Measurements from ENCODE around the gene KRT13.
A peak's percentile ranks its signal among the peaks of the same experiment; 100 is the strongest.

KRT13 gene

GRCh38 chr17:41464173-41464572 lies 41.2 kb downstream of the KRT13 start:
- no peak for DNase-seq

GRCh38 chr17:41463746-41464145 lies 41.7 kb downstream of the KRT13 start:
- no peak for DNase-seq

- DNase-seq: no peak
Measured at GRCh38 chr17:41462705-41463104, 42.7 kb downstream of the KRT13 start.

- DNase-seq: no peak
Measured at GRCh38 chr17:41457676-41458075, 47.7 kb downstream of the KRT13 start.

- DNase-seq: no peak
Measured at GRCh38 chr17:41456204-41456603, 49.2 kb downstream of the KRT13 start.

GRCh38 chr17:41455236-41455635 lies 50.2 kb downstream of the KRT13 start:
- DNase-seq: no peak

GRCh38 chr17:41453066-41453465 lies 52.3 kb downstream of the KRT13 start:
- DNase-seq: no peak

- no peak for DNase-seq
Measured at GRCh38 chr17:41452281-41452680, 53.1 kb downstream of the KRT13 start.

- DNase-seq: peak; percentile 64
Measured at GRCh38 chr17:41451154-41451728, 54.2 kb downstream of the KRT13 start.

Measured in fibroblast of skin of abdomen (primary cell).